Gastrocnemius medialis (tissue), 4 donors: ENCODE measurements around the gene CYB5R3. TPM values are rescaled to one million over a fixed set of nuclear protein-coding genes. Genes with fewer than 3 reads are reported as not detected.

Source experiments
- ATAC-seq, 2 donors: fragments of 150-250 bp; one replicate each; pipeline ENCODE4 v1.9.1; 2016
- DNase-seq, 2 donors: peaks; one replicate each; pipeline ENCODE4 v3.0.0-alpha.2; 2019
- H3K27ac ChIP-seq, 4 donors: fragments of 200-600 bp; sonication (generic); 1 replicate in 1 of 4; 2 replicates in 3 of 4; pipeline ENCODE4 v1.5.1; 2016 to 2018; ENCODE audit warnings: mild to moderate bottlenecking in 2 of 4, moderate library complexity in 1 of 4
- H3K27me3 ChIP-seq, 3 donors: fragments of 200-600 bp; sonication (generic) in 2 of 3; 1 replicate in 1 of 3; 2 replicates in 2 of 3; pipeline versions ENCODE4 v1.5.1 to v1.6.0; 2016 to 2019; ENCODE audit warnings: mild to moderate bottlenecking in 1 of 3, moderate library complexity in 1 of 3
- H3K36me3 ChIP-seq, 2 donors: fragments of 200-600 bp; sonication (generic) in 1 of 2; one replicate each; pipeline ENCODE4 v1.5.1; 2017 to 2018
- H3K4me1 ChIP-seq, 2 donors: fragments of 200-600 bp; sonication (generic) in 1 of 2; one replicate each; pipeline ENCODE4 v1.5.1; 2016 to 2017; ENCODE audit warnings: mild to moderate bottlenecking in 2 of 2
- H3K4me3 ChIP-seq, 4 donors: fragments of 200-600 bp; sonication (generic) in 3 of 4; 1 replicate in 1 of 4; 2 replicates in 3 of 4; pipeline ENCODE4 v1.5.1; 2016 to 2019; ENCODE audit warnings: mild to moderate bottlenecking in 2 of 4
- H3K9me3 ChIP-seq, 3 donors: fragments of 200-600 bp; sonication (generic) in 2 of 3; 1 replicate in 1 of 3; 2 replicates in 2 of 3; pipeline ENCODE4 v1.5.1; 2016 to 2019
- CTCF ChIP-seq, 5 experiments: fragments of 450-650 bp in 3 of 5; fragments of 200-600 bp in 2 of 5; sonication (generic) in 2 of 5; IDR thresholded peaks in 4 of 5; conservative IDR thresholded peaks in 1 of 5; 1 replicate in 4 of 5; 2 replicates in 1 of 5; pipeline ENCODE4 v1.5.1; 2016 to 2019; ENCODE audit warnings: antibody characterized with exemption in 5 of 5, mild to moderate bottlenecking in 3 of 5, moderate library complexity in 3 of 5
- POLR2A ChIP-seq, 2 donors: fragments of 450-650 bp; IDR thresholded peaks; one replicate each; pipeline ENCODE4 v1.6.1; 2017; ENCODE audit warnings: antibody characterized with exemption in 2 of 2, mild to moderate bottlenecking in 2 of 2, moderate library complexity in 2 of 2
- in situ Hi-C, 4 donors: fragments of 200-750 bp; cut with MboI; loops; one replicate each; pipeline versions ENCODE4 v1.15.0 to v1.8.0; 2017; ENCODE audit warnings: low sequenced_read_pairs in 4 of 4
- intact Hi-C: fragments of 100-400 bp; cut with DNase I; formaldehyde crosslinking; loops from one replicate; pipeline ENCODE4 v1.15.1; 2023; ENCODE audit warnings: low total_unique reads
- total RNA-seq, 4 donors: library from RNA; depleted of rRNA; stranded (reverse); fragments of >200 nt; gene quantifications; one replicate each; pipeline versions ENCODE4 v1.1.0 to v1.2.3, GENCODE V29; 2016

The CYB5R3 gene
- total RNA-seq, 4 donors from 2014 or later, result 44.3 to 163 (median 105) TPM

- Histone ChIP-seq H3K4me1 (peaks cover 64 to 70% of the 10 kb centered on the region in 2 donors), H3K9me3 (no peaks in the 10 kb centered on the region), H3K36me3 (no peaks in the 10 kb centered on the region), H3K27me3 (no peaks in the 10 kb centered on the region), H3K27ac (peak overlapping the region; percentile 92 to 99 (median 98)), H3K4me3 (peak overlapping the region; percentile 44 to 54 (median 48))
- intact Hi-C loops (loop anchor here (5.0 kb wide), 3 partner anchors 40 to 260 kb away; partner anchors contain the start of gene ARFGAP3), in situ Hi-C loops (no loop called here)
- TF ChIP-seq CTCF (IDR thresholded peaks at IDR 0.05 in 4 of 5, conservative IDR thresholded peaks at IDR 0.05 in 1 of 5), result no peak
- TF ChIP-seq POLR2A (IDR thresholded peaks at IDR 0.05), result peak in 1 of 2 donors; percentile 24
- DNase-seq (peak in 1 of 2 donors; percentile 58), ATAC-seq (peak in 1 of 2 donors; percentile 5)
Observed at GRCh38 chr22:42646569-42647525, 2.3 kb downstream of the CYB5R3 start.

GRCh38 chr22:42645938-42646568, 3.1 kb downstream of the CYB5R3 start:
- intact Hi-C loops (loop anchor here (5.0 kb wide), 3 partner anchors 41 to 261 kb away; partner anchors contain the start of gene ARFGAP3), in situ Hi-C loops (no loop called here)
- Histone ChIP-seq H3K27ac (peak overlapping the region; percentile 92 to 99 (median 98)), H3K27me3 (no peaks in the 10 kb centered on the region), H3K4me1 (peaks cover 67 to 71% of the 10 kb centered on the region in 2 donors), H3K9me3 (no peaks in the 10 kb centered on the region), H3K36me3 (no peaks in the 10 kb centered on the region), H3K4me3 (peak overlapping the region; percentile 44 to 54 (median 48))
- DNase-seq, result no peak
- no peak for TF ChIP-seq POLR2A (IDR thresholded peaks at IDR 0.05)
- TF ChIP-seq CTCF (IDR thresholded peaks at IDR 0.05 in 4 of 5, conservative IDR thresholded peaks at IDR 0.05 in 1 of 5), result no peak
- ATAC-seq, result peak in 1 of 2 donors; percentile 10

- H3K4me3 ChIP-seq, result peak overlapping the region; percentile 44 to 54 (median 48)
- in situ Hi-C loops (no loop called here), intact Hi-C loops (loop anchor here (5.0 kb wide), 3 partner anchors 42 to 262 kb away; partner anchors contain the start of gene ARFGAP3)
- TF ChIP-seq POLR2A (IDR thresholded peaks at IDR 0.05), result peak in 1 of 2 donors; percentile 22
- no peak for TF ChIP-seq CTCF (IDR thresholded peaks at IDR 0.05 in 4 of 5, conservative IDR thresholded peaks at IDR 0.05 in 1 of 5)
- H3K27ac ChIP-seq, result peak overlapping the region; percentile 92 to 99 (median 98)
- DNase-seq (no peak), ATAC-seq (peak; percentile 15 to 27)
- no peaks in the 10 kb centered on the region for H3K27me3 ChIP-seq
- H3K36me3 ChIP-seq, result no peaks in the 10 kb centered on the region
- no peaks in the 10 kb centered on the region for H3K9me3 ChIP-seq
- H3K4me1 ChIP-seq, result peaks cover 67 to 71% of the 10 kb centered on the region in 2 donors
Observed at GRCh38 chr22:42645341-42645937, 3.8 kb downstream of the CYB5R3 start.
